Stimulated activated CD8-positive, alpha-beta memory T cell treated with anti-CD3 and anti-CD28 coated beads, Interleukin-7, amount 100 ng/mL, for 48 hours (primary cell): ENCODE results near the gene TYROBP.
"Not testable (repeated sequence)": the region's sequence is repeated elsewhere in the genome, so short reads cannot be mapped to it uniquely, and the experiment has no call there.

Experiments
- DNase-seq, 2 donors: peaks; one replicate each; pipeline ENCODE4 v3.0.0-alpha.2; 2020; ENCODE audit warnings: low read depth in 1 of 2; ENCODE audit errors: extremely low read depth in 1 of 2

TYROBP gene

GRCh38 chr19:35908010-35908441 is at the start of gene TYROBP:
Gene TYROBP, minus strand, starts transcription at chr19:35908295. Its CDS starts 67 bp downstream, at chr19:35908228.
- no peak for DNase-seq

- DNase-seq: not testable (repeated sequence)
These were observed 49.3 kb upstream of the TYROBP start for GRCh38 chr19:35957411-35957810.

GRCh38 chr19:35955881-35956634 is 48.0 kb upstream of the TYROBP start:
- DNase-seq: no peak

- DNase-seq: no peak
These were observed 41.0 kb upstream of the TYROBP start for GRCh38 chr19:35949131-35949530.

GRCh38 chr19:35946203-35946602 is 38.1 kb upstream of the TYROBP start:
- DNase-seq: no peak

GRCh38 chr19:35945121-35945790 is 37.2 kb upstream of the TYROBP start:
- DNase-seq: no peak

GRCh38 chr19:35944556-35944955 is 36.5 kb upstream of the TYROBP start:
- no peak for DNase-seq

GRCh38 chr19:35943321-35944301 is 35.5 kb upstream of the TYROBP start:
- no peak for DNase-seq

- DNase-seq: no peak
These were observed 34.1 kb upstream of the TYROBP start for GRCh38 chr19:35942235-35942634.

- DNase-seq: no peak
These were observed 32.7 kb upstream of the TYROBP start for GRCh38 chr19:35940839-35941238.

- DNase-seq: no peak
These were observed 32.1 kb upstream of the TYROBP start for GRCh38 chr19:35940078-35940775.

GRCh38 chr19:35939307-35940077 is 31.4 kb upstream of the TYROBP start:
- no peak for DNase-seq

GRCh38 chr19:35938282-35939224 is 30.5 kb upstream of the TYROBP start:
- no peak for DNase-seq

- DNase-seq: no peak
These were observed 29.5 kb upstream of the TYROBP start for GRCh38 chr19:35937345-35938281.

GRCh38 chr19:35936738-35937268 is 28.7 kb upstream of the TYROBP start:
- no peak for DNase-seq

GRCh38 chr19:35935911-35936737 is 28.0 kb upstream of the TYROBP start, which contains the start of gene LRFN3:
Gene LRFN3, plus strand, starts transcription at chr19:35936374. Its CDS starts 3,052 bp downstream, at chr19:35939426.
- peak; percentile 39 to 42 for DNase-seq
